Pons (tissue), 1 donor: ENCODE results near the gene TGOLN2.
"Not testable (repeated sequence)": the region's sequence is repeated elsewhere in the genome, so short reads cannot be mapped to it uniquely, and the experiment has no call there.

Experiments
- DNase-seq: peaks from one replicate; pipeline ENCODE4 v3.0.0-alpha.2; 2016; ENCODE audit warnings: low spot score

Gene TGOLN2

GRCh38 chr2:85340034-85340892, 12.5 kb upstream of the TGOLN2 start:
- DNase-seq = no peak

GRCh38 chr2:85334928-85335327, 7.1 kb upstream of the TGOLN2 start:
- no peak for DNase-seq

GRCh38 chr2:85333877-85334276, 6.1 kb upstream of the TGOLN2 start:
- not testable (repeated sequence) for DNase-seq

- DNase-seq = no peak
Observed at GRCh38 chr2:85330839-85331636, 3.2 kb upstream of the TGOLN2 start.

- DNase-seq = not testable (repeated sequence)
Observed at GRCh38 chr2:85329701-85330100, 1.9 kb upstream of the TGOLN2 start.

- DNase-seq = no peak
Observed at GRCh38 chr2:85329181-85329651, 1.4 kb upstream of the TGOLN2 start.

GRCh38 chr2:85327160-85327821, 498 bp downstream of the TGOLN2 start:
- DNase-seq = peak; percentile 29

DNA sequence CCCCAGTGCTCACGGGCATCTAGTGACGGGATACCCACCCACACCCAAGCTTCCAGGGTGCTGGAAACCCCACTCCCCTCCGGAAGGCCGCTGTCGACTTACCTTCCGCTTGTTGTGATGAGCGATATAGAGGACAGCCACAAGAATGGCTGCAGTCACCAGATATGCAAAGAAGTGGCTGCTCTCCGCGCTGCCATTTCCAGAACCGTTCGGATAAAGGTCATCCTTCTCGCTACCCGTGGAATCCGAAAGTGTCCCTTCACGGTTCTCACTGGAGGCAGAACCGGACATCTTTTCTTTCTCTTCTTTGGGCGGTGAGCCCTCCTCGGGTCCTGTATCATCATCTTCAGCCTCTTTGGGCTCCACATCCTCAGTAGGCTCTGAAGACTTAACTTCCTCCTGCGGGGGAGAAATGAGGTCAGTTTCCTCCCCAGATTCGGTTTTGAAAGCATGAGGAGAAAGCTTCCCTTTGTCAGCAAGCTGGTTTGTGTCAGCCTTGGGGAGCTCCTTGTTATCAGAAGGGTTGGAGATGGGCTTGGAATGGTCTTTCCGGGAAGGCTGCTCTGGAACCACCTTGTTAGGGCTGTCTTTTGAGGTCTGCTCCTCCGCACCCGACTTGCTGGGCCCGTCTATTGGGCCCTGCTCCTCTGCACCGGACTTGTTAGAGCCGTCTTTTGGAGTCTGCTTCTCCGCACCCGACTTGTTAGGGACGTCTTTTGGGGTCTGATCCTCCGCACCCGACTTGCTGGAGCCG, 1.2 kb downstream of the TGOLN2 start:
- peak; percentile 65 for DNase-seq

DNA sequence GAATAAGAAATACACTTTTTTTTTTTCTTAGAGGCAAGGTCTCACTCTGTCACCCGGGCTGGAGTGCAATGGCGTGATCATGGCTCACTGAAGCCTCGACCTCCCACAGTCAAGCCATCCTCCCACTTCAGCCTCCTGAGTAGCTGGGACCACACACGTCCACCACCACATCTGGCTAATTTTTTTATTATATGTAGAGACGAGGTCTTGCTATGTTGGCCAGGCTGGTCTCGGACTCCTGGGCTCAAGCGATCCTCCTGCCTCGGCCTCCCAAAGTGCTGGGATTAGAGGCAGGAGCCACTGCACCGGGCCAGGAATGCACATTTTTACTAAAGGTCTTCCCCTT, 2.4 kb downstream of the TGOLN2 start:
- DNase-seq = no peak

GRCh38 chr2:85324639-85325465, 2.9 kb downstream of the TGOLN2 start:
- DNase-seq = no peak

DNA sequence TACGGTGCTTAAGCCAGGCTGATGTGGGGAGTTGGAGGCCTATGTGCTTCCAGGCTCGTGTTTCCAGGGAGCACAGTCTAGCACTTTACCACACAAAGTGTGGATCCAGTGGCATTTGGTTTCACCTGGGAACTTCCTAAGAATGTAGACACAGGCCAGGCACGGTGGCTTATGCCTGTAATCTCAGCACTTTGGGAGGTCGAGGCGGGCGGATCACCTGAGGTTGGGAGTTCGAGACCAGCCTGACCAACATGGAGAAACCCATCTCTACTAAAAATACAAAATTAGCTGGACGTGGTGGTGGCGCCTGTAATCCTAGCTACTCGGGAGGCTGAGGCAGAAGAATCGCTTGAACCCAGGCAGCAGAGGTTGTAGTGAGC, 3.8 kb downstream of the TGOLN2 start:
- not testable (repeated sequence) for DNase-seq

DNA sequence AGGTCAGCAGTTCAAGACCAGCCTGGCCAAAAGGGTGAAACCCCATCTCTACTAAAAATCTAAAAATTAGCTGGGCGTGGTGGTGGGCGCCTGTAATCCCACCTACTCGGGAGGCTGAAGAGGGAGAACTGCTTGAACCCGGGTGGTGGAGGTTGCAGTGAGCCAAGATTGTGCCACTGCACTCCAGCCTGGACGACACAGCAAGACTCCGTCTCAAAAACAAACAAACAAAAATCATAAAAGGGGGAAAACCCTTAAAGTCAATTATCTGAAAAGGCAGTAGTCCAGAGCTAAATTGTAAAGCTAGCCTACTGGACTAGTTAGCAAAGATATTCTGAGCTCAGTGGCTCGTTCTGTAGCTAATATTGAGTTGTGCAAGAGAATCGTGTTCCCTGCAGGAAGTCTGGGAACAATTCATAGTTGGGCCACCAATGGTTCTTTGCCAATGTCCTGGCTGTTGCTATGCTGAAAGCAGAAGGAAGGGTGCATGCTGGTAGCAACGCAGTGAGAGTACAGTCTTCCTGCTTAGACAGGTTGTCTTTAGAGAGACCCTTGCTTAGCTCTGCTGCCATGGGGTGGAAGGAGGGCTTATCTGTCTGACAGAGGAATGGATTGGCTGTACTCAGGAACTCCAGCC, 4.3 kb downstream of the TGOLN2 start:
- DNase-seq = no peak

DNA sequence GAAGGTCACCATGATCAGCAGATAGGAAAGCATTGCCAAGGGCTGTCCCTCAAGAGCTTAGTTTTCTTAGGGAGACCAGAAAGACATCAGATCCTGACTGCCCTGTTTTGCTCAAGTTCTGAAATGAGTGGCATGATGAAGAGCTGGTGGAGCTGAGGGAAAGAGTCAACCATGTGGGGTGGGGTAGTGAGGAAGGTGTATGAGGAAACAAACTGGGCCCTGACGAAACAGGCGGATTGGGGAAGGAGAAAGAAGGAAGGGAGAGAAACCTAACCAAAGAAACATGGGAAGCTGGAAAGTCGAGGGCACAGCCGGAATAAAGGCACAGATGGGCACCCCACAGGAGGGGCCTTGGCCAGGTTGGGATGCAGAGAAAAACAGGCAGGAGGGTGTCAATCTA, 8.0 kb downstream of the TGOLN2 start:
- DNase-seq = no peak

DNA sequence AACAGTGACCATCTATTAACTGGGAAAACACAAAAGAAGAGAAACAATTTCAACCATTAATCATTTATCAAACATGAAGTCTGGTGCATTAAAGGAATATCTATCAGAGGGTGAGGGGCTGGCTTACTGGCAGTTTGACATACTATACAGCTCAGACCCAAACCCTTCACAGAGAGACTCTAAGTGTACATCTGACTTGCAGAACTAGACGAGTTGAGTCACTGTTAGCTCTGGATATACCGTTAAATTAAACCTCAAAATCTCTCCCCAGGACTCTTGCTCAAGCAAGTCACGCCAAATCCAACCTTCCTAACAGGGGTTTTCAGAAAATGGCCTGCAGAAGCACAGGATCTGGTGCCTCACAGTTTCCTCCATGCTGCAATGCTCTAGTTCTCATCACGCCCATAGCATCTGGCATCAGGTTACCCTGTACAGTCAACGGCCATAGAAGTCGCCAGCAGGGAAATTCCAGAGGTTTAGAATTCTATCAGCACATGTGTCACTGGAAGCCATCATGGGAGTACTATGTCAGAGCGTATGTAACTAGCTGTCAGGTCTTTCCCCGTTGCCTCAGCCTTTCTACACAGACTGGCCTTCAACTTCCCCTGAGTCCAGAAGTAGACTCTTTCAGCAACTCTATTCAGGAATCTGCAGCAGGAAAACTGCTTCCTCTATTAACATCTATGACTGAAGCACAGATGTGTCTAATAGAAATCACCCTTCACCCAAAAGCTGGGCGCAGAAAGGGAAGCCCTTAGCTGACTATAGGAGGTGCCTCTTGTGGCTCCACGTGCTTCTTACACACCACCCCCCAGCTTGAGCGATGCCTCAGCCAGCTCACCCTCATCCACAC, 9.3 kb downstream of the TGOLN2 start:
- DNase-seq = peak; percentile 21

GRCh38 chr2:85315921-85316320, 11.9 kb downstream of the TGOLN2 start:
- not testable (repeated sequence) for DNase-seq

DNA sequence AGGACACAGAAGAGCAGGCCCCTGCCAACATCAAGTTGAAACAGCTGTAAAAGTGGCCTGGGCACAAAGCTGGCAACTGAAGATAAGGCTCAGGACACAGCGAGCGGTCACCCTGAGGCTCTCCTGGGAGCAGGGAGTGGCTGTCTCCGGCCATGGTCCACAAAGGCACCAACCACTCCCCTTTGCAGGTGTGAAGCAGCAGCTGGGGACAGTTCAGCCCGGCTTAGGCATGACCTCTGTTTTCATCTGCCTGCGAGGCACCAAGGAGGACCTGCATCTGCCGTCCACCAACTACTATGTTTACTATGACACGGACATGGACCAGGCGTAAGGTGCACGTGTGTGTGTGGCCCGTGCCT, 12.9 kb downstream of the TGOLN2 start:
- no peak for DNase-seq

GRCh38 chr2:85312404-85312803, 15.4 kb downstream of the TGOLN2 start:
- DNase-seq = no peak

- no peak for DNase-seq
Observed at GRCh38 chr2:85310330-85310729, 17.5 kb downstream of the TGOLN2 start.

- no peak for DNase-seq
Observed at GRCh38 chr2:85309699-85310321, 18.0 kb downstream of the TGOLN2 start.
